ENCODE data around the gene MRPL10.

DNA sequence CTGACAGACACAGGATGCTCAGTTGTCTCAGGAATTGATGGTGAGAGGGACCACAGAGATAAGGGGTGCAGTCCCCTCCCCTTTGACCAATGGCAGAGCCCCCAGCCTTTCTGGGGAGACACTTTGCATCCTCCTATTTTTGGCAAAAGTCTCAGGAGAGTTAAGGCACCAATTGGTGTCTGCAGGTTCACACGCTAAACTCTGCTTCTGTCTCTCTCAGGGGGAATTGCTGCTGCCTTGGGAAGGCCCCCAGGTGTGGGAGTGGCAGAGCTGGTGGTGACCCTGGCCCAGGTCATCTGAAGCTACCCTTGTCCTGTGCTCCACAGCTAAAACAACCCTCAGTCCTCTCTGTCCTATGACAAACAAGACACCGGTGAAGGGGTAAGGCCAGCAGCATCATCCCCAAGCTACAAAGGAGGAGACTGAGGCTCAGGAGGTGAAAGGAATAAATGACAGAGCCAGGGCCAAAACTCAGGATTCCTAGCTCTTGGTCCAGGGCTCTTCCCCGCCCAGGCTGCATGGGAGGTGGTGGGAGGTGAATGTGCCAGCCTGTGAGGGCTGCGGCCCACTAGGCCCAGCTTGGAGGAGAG is 30.1 kb downstream of the MRPL10 start:
- TF ChIP-seq CTCF (IDR thresholded peaks at IDR 0.05; ENCODE audit: low read length) (no peak), EZH2 (optimal IDR thresholded peaks at IDR 0.05; ENCODE audit: low read depth, low read length) (no peak)

Data from MM.1S (cell line).